PFSK-1 (cell line): ENCODE results near the gene STEAP1B.

ENCODE experiments used
- REST ChIP-seq, 2 experiments: IDR thresholded peaks; 2 replicates each; pipeline versions ENCODE4 v1.6.1 to v1.8.0; 2011 to 2012; ENCODE audit warnings: low read depth in 2 of 2, low read length in 2 of 2, control low read depth in 1 of 2, inconsistent platforms in 1 of 2, mild to moderate bottlenecking in 1 of 2, moderate library complexity in 1 of 2; ENCODE audit not compliant: insufficient read depth in 1 of 2
- TAF1 ChIP-seq: IDR thresholded peaks from 2 replicates; pipeline ENCODE4 v1.6.1; 2012; ENCODE audit warnings: low read length, control low read depth, borderline replicate concordance; ENCODE audit not compliant: insufficient read depth

DNA sequence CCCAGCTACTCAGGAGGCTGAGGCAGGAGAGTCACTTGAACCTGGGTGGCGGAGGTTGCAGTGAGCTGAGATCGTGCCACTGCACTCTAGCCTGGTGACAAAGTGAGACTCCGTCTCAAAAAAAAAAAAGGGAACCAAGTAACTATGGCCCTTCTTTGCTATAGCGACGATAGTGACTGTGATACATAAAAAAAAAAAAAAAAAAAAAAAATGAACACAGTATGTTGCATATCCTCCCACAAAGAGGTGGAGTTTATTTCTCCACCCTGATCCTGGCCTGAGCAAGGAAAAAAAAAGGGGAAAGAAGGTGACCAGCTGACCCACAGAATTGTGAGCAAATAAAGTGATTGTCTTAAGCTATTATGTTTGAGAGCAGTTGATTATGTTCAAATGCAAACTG, 42.3 kb upstream of the STEAP1B start:
- TF ChIP-seq TAF1 (no peak), REST (IDR thresholded peaks at IDR 0.05; ENCODE audit: insufficient read depth in 1 of 2, low read depth in 2 of 2, low read length in 2 of 2) (no peak)
